GM13977 (cell line): ENCODE measurements around the gene TEX29.

ENCODE experiments used
- DNase-seq: peaks from one replicate; pipeline ENCODE4 v3.0.0; 2012; ENCODE audit warnings: low spot score
- CTCF ChIP-seq: IDR thresholded peaks from 2 replicates; pipeline ENCODE4 v1.5.1; 2012; ENCODE audit warnings: mild to moderate bottlenecking, control low read depth; ENCODE audit not compliant: insufficient read depth; ENCODE audit errors: extremely low read depth, missing control alignments
- in situ Hi-C: fragments of 300-500 bp; cut with MboI; formaldehyde crosslinking; loops from one replicate; pipeline ENCODE4 v1.12.0; 2022; ENCODE audit warnings: low sequenced_read_pairs, low pct_unique_long_range_greater_than_20kb, mixed read lengths, inconsistent platforms; ENCODE audit not compliant: unreplicated experiment

TEX29 gene

GRCh38 chr13:111329641-111330040, 9.2 kb downstream of the TEX29 start:
- in situ Hi-C loops, result no loop called here
- DNase-seq, result no peak
- TF ChIP-seq CTCF, result no peak

- no peak for DNase-seq
- TF ChIP-seq CTCF, result no peak
- in situ Hi-C loops, result no loop called here
These were observed 9.7 kb downstream of the TEX29 start for GRCh38 chr13:111330066-111330610.

GRCh38 chr13:111335298-111335697, 14.9 kb downstream of the TEX29 start:
- no peak for TF ChIP-seq CTCF
- in situ Hi-C loops, result no loop called here
- DNase-seq, result no peak

GRCh38 chr13:111336666-111337065, 16.2 kb downstream of the TEX29 start:
- TF ChIP-seq CTCF, result no peak
- DNase-seq, result no peak
- in situ Hi-C loops, result no loop called here

- no peak for TF ChIP-seq CTCF
- in situ Hi-C loops, result no loop called here
- no peak for DNase-seq
These were observed 16.8 kb downstream of the TEX29 start for GRCh38 chr13:111337206-111337605.

GRCh38 chr13:111337741-111338140, 17.3 kb downstream of the TEX29 start:
- DNase-seq, result no peak
- no peak for TF ChIP-seq CTCF
- in situ Hi-C loops, result no loop called here

GRCh38 chr13:111338841-111339240, 18.4 kb downstream of the TEX29 start:
- no peak for DNase-seq
- in situ Hi-C loops, result no loop called here
- no peak for TF ChIP-seq CTCF
